ENCODE measurements around the gene TIMM44.

DNA sequence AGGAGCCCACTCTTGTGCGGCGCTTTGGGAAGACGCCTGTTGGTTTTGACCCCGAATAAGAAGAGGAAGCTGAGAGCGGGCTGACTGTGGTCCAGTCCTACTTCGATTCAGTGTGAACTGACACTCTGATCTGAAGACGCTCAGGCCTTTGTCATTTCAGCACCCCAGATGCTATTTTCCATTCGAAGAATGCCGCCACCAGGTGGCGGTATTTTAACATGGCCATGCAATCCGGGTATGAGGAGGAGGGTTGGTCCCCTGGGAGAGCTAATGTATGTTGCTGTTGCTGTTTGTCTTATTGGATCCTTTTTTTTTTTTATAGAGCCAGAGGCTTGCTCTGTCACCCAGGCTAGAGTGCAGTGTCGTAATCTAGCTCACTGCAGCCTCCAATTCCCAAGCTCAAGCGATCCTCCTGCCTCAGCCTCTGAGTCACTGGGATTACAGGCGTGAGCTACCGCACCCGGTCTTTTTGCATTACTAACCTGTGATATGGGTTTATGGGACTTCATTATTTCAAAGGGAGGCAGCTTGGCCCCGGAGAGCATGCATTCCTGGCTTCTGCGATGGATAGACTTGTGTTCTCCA, 803 bp upstream of the TIMM44 start:
- TF ChIP-seq GATA2 (IDR thresholded peaks at IDR 0.05; ENCODE audit: low read depth, low read length) (no peak), GATA3 (IDR thresholded peaks at IDR 0.05; ENCODE audit: low read depth, low read length) (no peak)

All from SH-SY5Y (cell line).